ENCODE data around the gene PHLDA1.
A peak's percentile ranks its signal among the peaks of the same experiment; 100 is the strongest.

Gene PHLDA1

GRCh38 chr12:76031414-76032042 lies at the start of gene PHLDA1:
PHLDA1 (minus strand) TSS chr12:76031776.
- DNase-seq, result peak; percentile 95

DNA sequence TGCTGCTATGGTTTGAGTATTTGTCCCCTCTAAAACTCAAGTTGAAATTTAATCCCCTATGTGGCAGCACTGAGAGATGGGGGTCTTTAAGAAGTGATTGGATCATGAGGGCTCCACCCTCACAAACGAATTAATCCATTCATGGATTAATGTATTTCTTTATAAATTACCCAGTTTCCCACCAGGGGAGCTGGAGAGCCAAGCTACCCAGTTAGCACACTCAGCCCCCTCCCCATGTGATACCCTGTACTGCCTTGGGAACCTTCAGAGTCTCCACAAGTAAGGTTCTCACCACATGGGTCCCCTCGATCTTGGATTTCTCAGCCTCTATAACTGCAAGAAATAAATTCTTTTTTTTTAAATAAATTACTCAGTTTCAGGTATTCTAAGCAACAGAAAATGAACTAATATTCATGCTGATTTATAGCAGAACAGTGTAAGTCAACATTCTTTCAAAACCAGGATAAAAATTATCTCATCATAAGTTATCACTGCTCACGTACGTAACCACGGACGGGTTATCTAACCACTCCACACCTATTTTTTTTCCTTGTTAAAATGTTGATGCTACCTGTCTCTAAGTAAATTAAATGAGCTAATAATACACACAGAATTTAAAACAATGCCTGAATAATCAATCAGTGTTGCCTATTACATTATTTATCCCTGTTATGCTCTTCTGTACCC lies 49.3 kb upstream of the PHLDA1 start:
- DNase-seq, result no peak

- no peak for DNase-seq
Observed at GRCh38 chr12:76080017-76080728, 48.6 kb upstream of the PHLDA1 start.

GRCh38 chr12:76078748-76079147 lies 47.2 kb upstream of the PHLDA1 start:
- DNase-seq, result no peak

- DNase-seq, result no peak
Observed at GRCh38 chr12:76075448-76075847, 43.9 kb upstream of the PHLDA1 start.

GRCh38 chr12:76074701-76075336 lies 43.2 kb upstream of the PHLDA1 start:
- no peak for DNase-seq

GRCh38 chr12:76073561-76073960 lies 42.0 kb upstream of the PHLDA1 start:
- no peak for DNase-seq

DNA sequence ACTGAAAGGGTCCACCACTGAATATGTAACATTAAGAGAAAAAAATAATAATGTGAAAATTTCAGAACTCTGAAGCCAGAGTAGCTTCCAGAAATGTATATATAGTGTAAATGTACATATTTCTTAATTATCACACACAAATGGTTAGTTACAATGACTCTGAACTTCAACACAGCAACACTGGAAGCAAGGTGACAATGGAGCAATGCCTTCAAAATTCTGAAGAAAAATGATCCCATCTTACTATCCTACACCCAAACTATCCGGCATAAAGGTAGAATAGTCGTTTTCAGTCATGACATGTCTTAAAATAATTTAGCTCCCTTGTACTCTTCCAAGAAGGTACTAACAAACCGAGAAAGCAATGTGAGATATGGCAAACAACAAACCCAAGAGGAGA lies 41.0 kb upstream of the PHLDA1 start:
- DNase-seq, result no peak

DNA sequence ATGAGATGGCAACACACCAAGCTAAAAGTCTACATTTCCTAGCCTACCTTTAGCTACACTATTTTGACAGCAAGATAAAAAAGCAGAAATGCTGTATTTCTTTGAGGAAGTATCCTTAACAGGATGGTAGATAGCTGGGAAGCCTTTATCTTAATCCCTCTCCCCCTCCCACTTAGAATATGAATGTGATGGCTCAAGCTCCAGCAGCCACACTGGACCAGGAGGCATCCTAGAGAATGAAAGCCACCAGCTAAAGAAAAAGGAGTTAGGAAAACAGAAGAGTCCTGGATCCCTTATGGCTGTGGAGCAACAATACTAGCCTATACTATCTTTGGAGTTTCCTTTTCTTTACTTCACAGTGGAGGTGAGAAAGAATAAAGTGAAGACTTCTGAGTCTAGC lies 37.8 kb upstream of the PHLDA1 start:
- no peak for DNase-seq

DNA sequence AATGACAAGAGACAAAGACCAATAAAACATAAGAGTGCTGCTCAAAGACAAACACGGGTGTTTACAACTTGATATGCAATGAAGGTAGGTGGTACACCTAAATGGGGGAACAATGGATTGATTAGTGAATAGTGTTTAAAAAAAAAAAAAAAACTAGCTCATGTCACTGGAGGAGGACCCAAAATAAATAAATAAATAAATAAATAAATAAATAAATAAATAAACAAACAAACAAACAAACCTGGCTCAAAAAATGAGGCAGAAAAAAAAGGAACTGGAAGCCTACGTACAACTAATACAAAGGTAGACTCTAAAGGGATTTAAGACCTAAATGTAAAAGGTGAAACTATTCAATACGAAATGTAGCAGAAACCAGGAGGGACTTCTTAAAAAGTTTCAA lies 34.3 kb upstream of the PHLDA1 start:
- no peak for DNase-seq

DNA sequence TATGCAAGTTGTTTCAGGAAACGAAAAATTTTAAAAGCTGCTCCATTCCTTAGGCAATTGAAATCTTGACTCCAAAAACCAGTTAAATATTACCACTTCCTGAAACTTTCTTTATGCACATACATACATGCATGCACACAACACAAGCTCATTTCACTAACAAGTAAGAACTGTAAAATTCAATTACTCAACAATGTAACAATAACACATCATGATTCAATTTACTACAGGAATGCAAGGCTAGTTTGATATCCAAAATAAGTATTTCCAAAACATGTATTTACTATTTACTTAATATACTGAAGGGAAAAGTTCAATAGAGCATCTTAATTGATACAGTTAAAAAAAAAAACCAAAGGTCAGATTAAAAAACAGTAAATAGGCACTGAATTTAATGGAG lies 33.3 kb upstream of the PHLDA1 start:
- no peak for DNase-seq

GRCh38 chr12:76060111-76060510 lies 28.5 kb upstream of the PHLDA1 start:
- no peak for DNase-seq

GRCh38 chr12:76057326-76057725 lies 25.8 kb upstream of the PHLDA1 start:
- no peak for DNase-seq

DNA sequence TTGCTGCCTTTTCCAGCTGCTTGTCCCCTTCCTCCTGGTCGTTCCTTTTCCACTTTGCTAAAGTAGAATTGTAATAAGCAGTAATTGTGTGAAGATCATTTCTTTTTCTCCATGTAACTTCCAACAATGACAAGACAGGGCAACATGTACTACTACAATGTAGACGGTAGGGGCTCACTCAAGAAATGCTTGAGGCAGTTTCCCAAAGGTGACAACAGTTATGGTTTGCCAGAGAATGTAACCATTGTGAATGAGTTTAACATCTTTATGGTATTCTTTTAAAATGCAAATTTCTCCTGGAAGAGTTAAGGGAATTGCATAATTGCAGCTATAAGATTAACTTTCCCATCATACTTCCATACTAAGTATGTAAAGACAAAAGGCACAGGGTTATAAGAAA lies 23.8 kb upstream of the PHLDA1 start:
- DNase-seq, result no peak

- DNase-seq, result no peak
Observed at GRCh38 chr12:76049575-76050251, 18.1 kb upstream of the PHLDA1 start.

DNA sequence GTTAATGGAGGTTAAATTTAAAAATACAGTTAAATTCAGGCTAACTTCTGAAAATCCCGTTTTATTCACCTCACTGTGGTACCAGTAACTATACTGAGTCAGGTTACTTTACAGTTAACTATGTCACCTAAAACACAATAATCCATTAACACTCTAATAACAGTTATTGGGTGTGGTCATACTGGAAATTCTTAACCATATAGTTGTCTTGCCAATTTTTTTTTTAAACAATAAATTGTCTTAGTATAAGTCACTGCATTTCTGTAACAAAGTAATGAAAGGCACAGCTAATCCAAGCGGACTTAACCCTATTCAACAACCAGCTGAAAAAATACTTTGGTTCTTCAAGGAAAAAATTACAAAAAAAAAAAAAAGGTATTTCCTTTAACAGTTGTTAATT lies 16.2 kb upstream of the PHLDA1 start:
- DNase-seq, result no peak

DNA sequence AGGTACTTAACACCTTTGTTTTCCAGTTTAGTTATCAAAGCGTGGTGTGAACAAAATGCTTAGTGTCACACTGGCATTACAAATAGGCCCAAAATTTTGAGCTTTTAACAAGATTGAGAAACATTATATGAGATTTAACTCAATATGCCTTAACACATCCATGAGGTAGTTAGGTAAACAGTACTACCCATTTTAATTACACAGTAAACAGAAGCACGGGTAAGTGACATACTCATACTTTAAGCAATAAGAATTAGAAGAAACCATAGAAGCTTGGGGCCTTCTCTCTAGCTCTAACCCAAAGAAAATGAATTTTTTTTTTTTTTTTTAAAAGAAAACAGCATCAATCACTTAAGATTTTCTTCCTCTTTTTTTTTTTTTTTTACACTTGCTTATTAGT lies 15.5 kb upstream of the PHLDA1 start:
- DNase-seq, result no peak

GRCh38 chr12:76043377-76043776 lies 11.8 kb upstream of the PHLDA1 start:
- no peak for DNase-seq

DNA sequence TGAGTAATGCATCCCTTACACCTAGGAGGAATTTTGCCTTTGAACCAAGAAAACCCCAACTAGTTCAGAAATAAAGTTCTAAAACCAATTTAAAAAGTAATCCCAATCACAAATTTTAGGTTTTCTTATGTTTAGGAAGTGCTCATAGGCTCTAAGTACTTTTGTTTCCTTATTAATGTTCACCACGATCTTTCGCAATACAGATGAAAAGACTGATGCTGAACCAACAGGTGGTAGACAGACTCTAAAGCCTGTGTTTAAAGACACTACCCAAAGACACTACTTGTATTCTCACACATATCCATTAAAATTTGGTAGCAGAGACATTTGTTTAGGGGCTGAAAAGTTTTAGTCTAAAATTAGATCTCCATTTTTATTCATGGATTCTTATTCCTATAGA lies 10.6 kb upstream of the PHLDA1 start:
- DNase-seq, result no peak

DNA sequence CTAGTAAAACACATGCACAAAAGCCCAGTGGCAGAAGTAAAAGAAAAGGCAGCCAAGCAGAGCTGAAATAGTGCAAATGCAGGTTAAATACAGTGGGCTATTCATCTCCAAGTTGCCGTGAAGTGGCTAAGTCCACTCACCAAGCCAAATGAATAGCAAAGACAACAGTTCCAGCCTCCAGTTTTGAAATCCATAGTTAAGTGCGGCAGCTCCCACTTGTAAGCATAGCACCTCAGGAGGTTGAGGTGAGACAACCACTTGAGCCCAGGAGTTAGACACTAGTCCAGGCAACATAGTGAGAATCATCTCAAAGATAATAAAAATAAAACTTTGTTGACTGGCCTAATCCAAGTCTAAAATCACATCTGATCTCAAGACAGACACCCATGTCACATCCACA lies 9.8 kb upstream of the PHLDA1 start:
- no peak for DNase-seq

DNA sequence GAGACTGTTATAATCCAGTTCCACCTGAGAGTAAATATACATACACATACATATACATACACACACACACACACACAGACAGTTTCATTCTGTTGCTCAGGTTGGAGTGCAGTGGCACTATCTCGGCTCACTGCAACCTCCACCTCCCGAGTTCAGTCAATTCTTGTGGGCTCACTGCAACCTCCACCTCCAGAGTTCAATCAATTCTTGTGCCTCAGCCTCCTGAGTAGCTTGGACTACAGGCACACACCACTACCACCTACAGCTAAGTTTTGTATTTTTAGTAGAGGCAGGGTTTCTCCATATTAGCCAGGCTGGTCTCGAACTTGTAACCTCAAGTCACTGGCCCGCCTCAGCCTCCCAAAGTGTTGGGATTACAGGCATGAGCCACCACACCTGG lies 8.9 kb upstream of the PHLDA1 start:
- DNase-seq, result no peak

DNA sequence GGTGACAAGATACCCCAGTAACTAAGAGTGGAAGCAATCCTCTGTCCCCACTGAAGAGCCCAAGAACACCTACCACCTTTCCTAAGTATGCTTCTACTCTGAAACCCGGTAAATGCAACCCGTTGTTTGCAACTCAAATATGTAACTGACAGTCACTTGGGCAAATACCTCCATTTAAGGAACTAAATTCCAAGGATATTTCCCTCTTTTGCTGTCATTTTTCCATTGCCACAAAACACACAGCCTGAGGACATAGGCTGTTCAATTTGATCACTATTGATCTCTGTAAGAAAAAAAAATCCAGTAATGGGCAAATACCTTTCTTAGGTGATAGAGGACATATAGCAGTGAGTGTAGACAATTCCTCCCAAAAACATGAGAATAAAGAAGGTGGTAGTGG lies 6.6 kb upstream of the PHLDA1 start:
- DNase-seq, result no peak
